ENCODE results near the gene ANKIB1. TPM values are rescaled to one million over a fixed set of nuclear protein-coding genes. Genes with fewer than 3 reads are reported as not detected.

Gene ANKIB1
- 35.0 and 45.1 TPM in 2 replicates for polyA plus RNA-seq (2011; rRNA removed)
- polyA minus RNA-seq (2011; rRNA and poly(A)+ RNA removed) = 39.6 and 55.7 TPM in 2 replicates

GRCh38 chr7:92245487-92246359, at the start of gene ANKIB1, which contains the start of gene KRIT1:
Gene ANKIB1, plus strand, starts transcription at chr7:92245974. Its CDS starts 49,005 bp downstream, at chr7:92294979.
Gene KRIT1, minus strand, starts transcription at chr7:92245914. Its CDS starts 3,779 bp downstream, at chr7:92242135.
- no peaks in the 10 kb centered on the region for H3K36me3 ChIP-seq (ENCODE audit: control insufficient read depth, insufficient read depth, low read length)
- POLR2A ChIA-PET = no interaction called here
- TF ChIP-seq CTCF (IDR thresholded peaks at IDR 0.05; ENCODE audit: insufficient read depth, low read depth, low read length) = no peak
- CTCF ChIA-PET = interaction anchor here (1.2 to 3.4 kb wide), 3 partner anchors 37 to 202 kb away, joined by 4 to 17 read pairs (median 5); partner anchors contain the start of gene GATAD1
- peak within 1 kb of the TSS; percentile 74 for H3K4me3 ChIP-seq (ENCODE audit: low read depth, low read length)
- no peaks in the 10 kb centered on the region for H3K27me3 ChIP-seq (ENCODE audit: control insufficient read depth, insufficient read depth, low read length)
- peak; percentile 32 for DNase-seq (ENCODE audit: low read depth)

GRCh38 chr7:92200791-92201190, 45.0 kb upstream of the ANKIB1 start:
- no peak for DNase-seq (ENCODE audit: low read depth)
- TF ChIP-seq CTCF (IDR thresholded peaks at IDR 0.05; ENCODE audit: insufficient read depth, low read depth, low read length) = no peak
- POLR2A ChIA-PET = no interaction called here
- CTCF ChIA-PET = interaction anchor here (0.6 kb wide), 1 partner anchor 10 kb away, joined by 3 read pairs; no protein-coding TSS in a partner anchor
- H3K4me3 ChIP-seq (ENCODE audit: low read depth, low read length) = no peak overlapping the region
- peaks cover 4% of the 10 kb centered on the region for H3K36me3 ChIP-seq (ENCODE audit: control insufficient read depth, insufficient read depth, low read length)
- no peaks in the 10 kb centered on the region for H3K27me3 ChIP-seq (ENCODE audit: control insufficient read depth, insufficient read depth, low read length)

- Histone ChIP-seq H3K27me3 (ENCODE audit: control insufficient read depth, insufficient read depth, low read length) (no peaks in the 10 kb centered on the region), H3K4me3 (ENCODE audit: low read depth, low read length) (no peak overlapping the region), H3K36me3 (ENCODE audit: control insufficient read depth, insufficient read depth, low read length) (peaks cover 4% of the 10 kb centered on the region)
- CTCF ChIA-PET = no interaction called here
- POLR2A ChIA-PET = interaction anchor here (0.6 kb wide), 1 partner anchor 9 kb away, joined by 5 read pairs; no protein-coding TSS in a partner anchor
- DNase-seq (ENCODE audit: low read depth) = no peak
- no peak for TF ChIP-seq CTCF (IDR thresholded peaks at IDR 0.05; ENCODE audit: insufficient read depth, low read depth, low read length)
Measured at GRCh38 chr7:92205987-92206386, 39.8 kb upstream of the ANKIB1 start.

GRCh38 chr7:92206672-92207071, 39.1 kb upstream of the ANKIB1 start:
- Histone ChIP-seq H3K4me3 (ENCODE audit: low read depth, low read length) (no peak overlapping the region), H3K27me3 (ENCODE audit: control insufficient read depth, insufficient read depth, low read length) (no peaks in the 10 kb centered on the region), H3K36me3 (ENCODE audit: control insufficient read depth, insufficient read depth, low read length) (peaks cover 2% of the 10 kb centered on the region)
- POLR2A ChIA-PET = no interaction called here
- CTCF ChIA-PET = interaction anchor here (0.6 kb wide), 1 partner anchor 27 kb away, joined by 3 read pairs; no protein-coding TSS in a partner anchor
- DNase-seq (ENCODE audit: low read depth) = no peak
- no peak for TF ChIP-seq CTCF (IDR thresholded peaks at IDR 0.05; ENCODE audit: insufficient read depth, low read depth, low read length)

- TF ChIP-seq CTCF (IDR thresholded peaks at IDR 0.05; ENCODE audit: insufficient read depth, low read depth, low read length) = no peak
- CTCF ChIA-PET = no interaction called here
- peaks cover 10% of the 10 kb centered on the region for H3K36me3 ChIP-seq (ENCODE audit: control insufficient read depth, insufficient read depth, low read length)
- no peak overlapping the region for H3K4me3 ChIP-seq (ENCODE audit: low read depth, low read length)
- no peak for DNase-seq (ENCODE audit: low read depth)
- H3K27me3 ChIP-seq (ENCODE audit: control insufficient read depth, insufficient read depth, low read length) = no peaks in the 10 kb centered on the region
- POLR2A ChIA-PET = no interaction called here
Measured at GRCh38 chr7:92221766-92222165, 24.0 kb upstream of the ANKIB1 start.

All from BJ (cell line).